Measurements from ENCODE around the gene RABL2B. TPM values are rescaled to one million over a fixed set of nuclear protein-coding genes. Genes with fewer than 3 reads are reported as not detected.
"Not testable (repeated sequence)": the region's sequence is repeated elsewhere in the genome, so short reads cannot be mapped to it uniquely, and the experiment has no call there.

Gene RABL2B
- total RNA-seq (ENCODE audit: unreplicated experiment), result 19.2 TPM
- long read RNA-seq, partial matches to known transcripts, result 1 of 5 reads
- long read RNA-seq, other reads (novel, unspliced or antisense), result 3 of 5 reads

GRCh38 chr22:50783033-50783879 lies at the start of gene RABL2B:
RABL2B (minus strand) TSS chr22:50783636; CDS start chr22:50782294, 1,342 bp downstream.
- not testable (repeated sequence) for H3K27ac Mint-ChIP-seq (ENCODE audit: unreplicated experiment); H3K36me3 Mint-ChIP-seq (ENCODE audit: unreplicated experiment); H3K9me3 Mint-ChIP-seq (ENCODE audit: unreplicated experiment); H3K4me1 Mint-ChIP-seq (ENCODE audit: low read depth, unreplicated experiment); H3K27me3 Mint-ChIP-seq (ENCODE audit: unreplicated experiment)
- peak; percentile 90 for DNase-seq
- peak within 1 kb of the TSS; percentile 93 for H3K4me3 Mint-ChIP-seq (ENCODE audit: unreplicated experiment)

GRCh38 chr22:50786936-50787335 lies 3.5 kb upstream of the RABL2B start:
- not testable (repeated sequence) for DNase-seq; H3K27ac Mint-ChIP-seq (ENCODE audit: unreplicated experiment); H3K4me3 Mint-ChIP-seq (ENCODE audit: unreplicated experiment); H3K36me3 Mint-ChIP-seq (ENCODE audit: unreplicated experiment); H3K9me3 Mint-ChIP-seq (ENCODE audit: unreplicated experiment); H3K27me3 Mint-ChIP-seq (ENCODE audit: unreplicated experiment); H3K4me1 Mint-ChIP-seq (ENCODE audit: low read depth, unreplicated experiment)

- H3K9me3 Mint-ChIP-seq (ENCODE audit: unreplicated experiment); H3K36me3 Mint-ChIP-seq (ENCODE audit: unreplicated experiment); H3K27ac Mint-ChIP-seq (ENCODE audit: unreplicated experiment); H3K4me1 Mint-ChIP-seq (ENCODE audit: low read depth, unreplicated experiment); DNase-seq; H3K4me3 Mint-ChIP-seq (ENCODE audit: unreplicated experiment); H3K27me3 Mint-ChIP-seq (ENCODE audit: unreplicated experiment): not testable (repeated sequence)
Measured at GRCh38 chr22:50785289-50785688, 1.9 kb upstream of the RABL2B start.

DNA sequence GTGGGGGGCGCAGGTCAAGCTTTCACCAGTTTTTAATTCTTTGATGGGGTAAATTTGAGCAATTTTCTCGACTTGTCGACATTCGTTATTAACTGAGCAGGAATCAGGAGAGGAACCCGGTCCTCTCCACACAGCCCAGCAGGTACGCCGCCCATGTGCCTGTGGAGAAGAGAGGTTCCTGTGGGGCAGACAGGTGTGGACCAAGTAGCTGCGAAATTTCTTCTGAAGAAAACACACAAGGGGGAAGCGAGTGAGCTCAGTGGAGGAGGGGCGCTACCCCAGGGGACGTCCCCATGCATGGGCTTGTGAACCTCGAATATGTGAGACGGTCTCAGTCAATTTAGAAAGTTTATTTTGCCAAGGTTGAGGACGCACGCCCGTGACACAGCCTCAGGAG lies 442 bp upstream of the RABL2B start:
- H3K4me3 Mint-ChIP-seq (ENCODE audit: unreplicated experiment), result peak overlapping the region; percentile 93
- not testable (repeated sequence) for H3K27me3 Mint-ChIP-seq (ENCODE audit: unreplicated experiment); DNase-seq; H3K27ac Mint-ChIP-seq (ENCODE audit: unreplicated experiment); H3K4me1 Mint-ChIP-seq (ENCODE audit: low read depth, unreplicated experiment); H3K9me3 Mint-ChIP-seq (ENCODE audit: unreplicated experiment); H3K36me3 Mint-ChIP-seq (ENCODE audit: unreplicated experiment)

DNA sequence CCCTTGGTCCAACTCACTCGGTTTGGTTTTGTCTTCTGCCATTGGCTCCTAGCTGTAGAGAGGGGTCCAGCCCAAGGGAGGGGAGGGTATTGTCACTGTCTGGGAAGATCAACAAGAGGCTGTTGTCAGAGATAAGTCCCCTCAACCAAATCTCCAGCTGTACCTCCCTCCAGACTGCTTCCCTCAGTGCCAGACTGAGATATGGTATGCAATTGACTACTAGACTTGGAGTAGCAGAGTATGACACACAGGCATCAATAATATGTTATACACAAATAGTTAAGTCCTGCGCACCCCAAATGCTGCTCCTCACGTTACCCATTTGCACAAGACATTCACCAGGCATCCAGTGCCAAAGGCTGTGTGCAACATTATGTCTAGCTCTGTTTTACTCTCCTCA lies 1.2 kb downstream of the RABL2B start:
- H3K9me3 Mint-ChIP-seq (ENCODE audit: unreplicated experiment); H3K4me1 Mint-ChIP-seq (ENCODE audit: low read depth, unreplicated experiment); H3K27ac Mint-ChIP-seq (ENCODE audit: unreplicated experiment); H3K36me3 Mint-ChIP-seq (ENCODE audit: unreplicated experiment); H3K27me3 Mint-ChIP-seq (ENCODE audit: unreplicated experiment); DNase-seq: not testable (repeated sequence)
- H3K4me3 Mint-ChIP-seq (ENCODE audit: unreplicated experiment), result peak overlapping the region; percentile 78

DNA sequence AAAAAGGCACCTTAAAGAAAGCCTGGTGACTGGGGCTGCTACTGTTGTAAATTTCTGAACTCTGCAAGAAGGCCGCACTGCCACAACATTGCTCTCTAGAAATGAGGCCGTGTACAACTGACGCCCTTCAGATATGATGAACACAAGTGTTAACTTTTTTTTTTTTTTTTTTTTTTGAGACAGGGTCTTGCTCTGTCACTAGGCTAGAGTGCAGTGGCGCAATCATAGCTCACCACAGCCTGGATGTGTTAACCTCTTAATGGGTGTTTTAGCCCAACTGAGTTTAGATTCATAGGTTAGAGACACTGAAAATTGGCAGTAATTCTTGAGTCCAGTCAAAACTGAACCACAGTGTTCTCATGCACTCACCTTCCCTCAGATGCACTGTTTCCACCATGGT lies 3.2 kb downstream of the RABL2B start:
- H3K27ac Mint-ChIP-seq (ENCODE audit: unreplicated experiment); H3K4me3 Mint-ChIP-seq (ENCODE audit: unreplicated experiment); H3K4me1 Mint-ChIP-seq (ENCODE audit: low read depth, unreplicated experiment); H3K9me3 Mint-ChIP-seq (ENCODE audit: unreplicated experiment); H3K27me3 Mint-ChIP-seq (ENCODE audit: unreplicated experiment); DNase-seq; H3K36me3 Mint-ChIP-seq (ENCODE audit: unreplicated experiment): not testable (repeated sequence)

DNA sequence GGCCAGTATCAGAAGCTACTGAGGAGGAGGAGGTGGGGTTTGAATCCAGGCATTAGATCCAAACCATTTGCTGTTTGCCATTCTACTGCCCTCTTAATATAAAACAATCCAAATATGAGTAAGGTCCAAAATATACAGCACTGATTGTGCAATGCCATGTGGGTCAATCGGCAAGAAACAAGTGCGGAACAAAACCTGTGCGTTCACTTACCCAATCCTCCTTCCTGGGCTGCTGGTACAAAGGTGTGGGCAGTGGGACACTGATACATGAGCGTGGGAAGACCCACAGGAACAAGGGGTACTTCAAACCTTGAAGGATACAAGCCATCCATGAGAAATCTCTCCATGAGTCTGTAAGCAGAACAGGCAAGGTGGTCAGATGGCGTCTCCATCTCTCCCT lies 5.8 kb downstream of the RABL2B start:
- not testable (repeated sequence) for H3K27me3 Mint-ChIP-seq (ENCODE audit: unreplicated experiment); H3K27ac Mint-ChIP-seq (ENCODE audit: unreplicated experiment); H3K9me3 Mint-ChIP-seq (ENCODE audit: unreplicated experiment); H3K36me3 Mint-ChIP-seq (ENCODE audit: unreplicated experiment); H3K4me1 Mint-ChIP-seq (ENCODE audit: low read depth, unreplicated experiment); H3K4me3 Mint-ChIP-seq (ENCODE audit: unreplicated experiment); DNase-seq

DNA sequence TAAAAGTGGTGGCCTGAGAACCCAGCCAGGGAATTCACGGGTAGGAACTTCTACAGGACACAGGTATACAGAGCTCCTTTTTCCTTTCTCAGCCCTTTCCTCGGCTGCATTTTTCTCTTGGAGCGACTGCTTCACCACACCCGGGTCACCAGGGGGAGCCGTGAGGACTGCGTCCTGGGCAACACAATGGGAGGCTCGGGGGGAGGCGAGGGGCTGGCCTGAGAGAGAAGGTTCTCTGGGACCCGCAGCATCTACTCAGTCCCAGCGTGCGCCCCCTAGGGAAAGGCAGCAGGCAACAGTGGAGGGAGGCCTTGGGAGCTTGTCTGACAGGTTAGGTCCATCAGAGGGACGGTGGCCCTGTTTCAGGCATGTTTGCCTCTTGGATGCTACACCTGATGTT lies 8.3 kb downstream of the RABL2B start:
- H3K36me3 Mint-ChIP-seq (ENCODE audit: unreplicated experiment); H3K4me1 Mint-ChIP-seq (ENCODE audit: low read depth, unreplicated experiment); H3K27ac Mint-ChIP-seq (ENCODE audit: unreplicated experiment); H3K9me3 Mint-ChIP-seq (ENCODE audit: unreplicated experiment); H3K27me3 Mint-ChIP-seq (ENCODE audit: unreplicated experiment); H3K4me3 Mint-ChIP-seq (ENCODE audit: unreplicated experiment): not testable (repeated sequence)
- TF ChIP-seq CTCF (IDR thresholded peaks at IDR 0.05; ENCODE audit: partially characterized antibody, unreplicated experiment), result peak; percentile 38
- DNase-seq, result peak; percentile 76

DNA sequence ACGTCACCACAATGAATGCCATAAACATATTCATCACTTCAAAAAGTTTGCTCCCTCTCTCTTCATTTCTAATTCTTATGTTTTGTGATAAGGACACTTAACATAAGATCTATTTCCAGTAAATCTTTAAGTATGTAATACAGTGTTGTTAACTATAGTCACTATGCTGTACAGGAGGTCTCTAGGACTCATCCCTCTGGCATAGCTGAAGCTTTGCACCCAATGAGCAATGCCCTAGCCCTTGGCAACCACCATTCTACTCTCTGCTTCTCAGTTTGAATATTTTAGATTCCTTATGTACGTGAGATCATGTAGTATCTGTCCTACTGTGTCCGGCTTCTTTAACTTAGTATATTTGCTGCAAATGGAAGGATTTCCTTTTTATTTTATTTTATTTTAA lies 19.1 kb downstream of the RABL2B start:
- H3K9me3 Mint-ChIP-seq (ENCODE audit: unreplicated experiment); H3K4me1 Mint-ChIP-seq (ENCODE audit: low read depth, unreplicated experiment); H3K36me3 Mint-ChIP-seq (ENCODE audit: unreplicated experiment); H3K4me3 Mint-ChIP-seq (ENCODE audit: unreplicated experiment); H3K27me3 Mint-ChIP-seq (ENCODE audit: unreplicated experiment); DNase-seq; H3K27ac Mint-ChIP-seq (ENCODE audit: unreplicated experiment): not testable (repeated sequence)

GRCh38 chr22:50761829-50762228 lies 21.6 kb downstream of the RABL2B start:
- H3K27me3 Mint-ChIP-seq (ENCODE audit: unreplicated experiment); H3K36me3 Mint-ChIP-seq (ENCODE audit: unreplicated experiment); H3K4me1 Mint-ChIP-seq (ENCODE audit: low read depth, unreplicated experiment); H3K4me3 Mint-ChIP-seq (ENCODE audit: unreplicated experiment); DNase-seq; H3K9me3 Mint-ChIP-seq (ENCODE audit: unreplicated experiment); H3K27ac Mint-ChIP-seq (ENCODE audit: unreplicated experiment): not testable (repeated sequence)

- not testable (repeated sequence) for H3K9me3 Mint-ChIP-seq (ENCODE audit: unreplicated experiment); H3K27ac Mint-ChIP-seq (ENCODE audit: unreplicated experiment); H3K27me3 Mint-ChIP-seq (ENCODE audit: unreplicated experiment); H3K4me3 Mint-ChIP-seq (ENCODE audit: unreplicated experiment); H3K4me1 Mint-ChIP-seq (ENCODE audit: low read depth, unreplicated experiment); DNase-seq; H3K36me3 Mint-ChIP-seq (ENCODE audit: unreplicated experiment)
Measured at GRCh38 chr22:50759597-50760341, 23.7 kb downstream of the RABL2B start.
